Smooth muscle cell (in vitro differentiated cells): Measurements from ENCODE around the gene PCYT2. TPM values are rescaled to one million over a fixed set of nuclear protein-coding genes. Genes with fewer than 3 reads are reported as not detected.

Experiments used
- DNase-seq: peaks from one replicate; lab custom pipeline; 2025; ENCODE audit not compliant: unreplicated experiment; lab: John Stamatoyannopoulos, UW
- H2AFZ ChIP-seq: fragments of 200-600 bp; sonication (generic); 2 replicates; pipeline ENCODE4 v1.6.0; 2016; ENCODE audit warnings: antibody characterized with exemption, low read depth, mild to moderate bottlenecking
- H3F3A ChIP-seq: fragments of 200-600 bp; sonication (generic); 2 replicates; pipeline ENCODE4 v1.6.0; 2017; ENCODE audit warnings: antibody characterized with exemption, low read depth
- H3K27ac ChIP-seq: fragments of 200-600 bp; sonication (generic); 2 replicates; pipeline ENCODE4 v1.5.1; 2016; ENCODE audit warnings: low read depth, mild to moderate bottlenecking
- H3K27me3 ChIP-seq: fragments of 200-600 bp; sonication (generic); 2 replicates; pipeline ENCODE4 v1.6.1; 2016; ENCODE audit warnings: low read depth, mild to moderate bottlenecking
- H3K36me3 ChIP-seq: fragments of 200-600 bp; sonication (generic); 2 replicates; pipeline ENCODE4 v1.5.1; 2016; ENCODE audit warnings: low read depth
- H3K4me1 ChIP-seq: fragments of 200-600 bp; sonication (generic); 2 replicates; pipeline ENCODE4 v1.5.1; 2016; ENCODE audit warnings: low read depth
- H3K4me2 ChIP-seq: fragments of 200-600 bp; sonication (generic); 2 replicates; pipeline ENCODE4 v1.6.0; 2016; ENCODE audit warnings: mild to moderate bottlenecking
- H3K4me3 ChIP-seq: fragments of 200-600 bp; sonication (generic); 2 replicates; pipeline ENCODE4 v1.5.1; 2016; ENCODE audit warnings: mild to moderate bottlenecking
- H3K79me2 ChIP-seq: fragments of 200-600 bp; sonication (generic); 2 replicates; pipeline ENCODE4 v1.6.0; 2016; ENCODE audit warnings: low read depth, mild to moderate bottlenecking
- H3K9ac ChIP-seq: fragments of 200-600 bp; sonication (generic); 2 replicates; pipeline ENCODE4 v1.6.0; 2016; ENCODE audit warnings: low read depth
- H3K9me3 ChIP-seq: fragments of 200-600 bp; sonication (generic); replicated peaks from 2 replicates; pipeline ENCODE4 v1.5.1; 2016; ENCODE audit warnings: low read depth
- H4K20me1 ChIP-seq: fragments of 200-600 bp; sonication (generic); 2 replicates; pipeline ENCODE4 v1.6.0; 2016; ENCODE audit warnings: low read depth
- CTCF ChIP-seq: fragments of 200-600 bp; sonication (generic); IDR thresholded peaks from 2 replicates; pipeline ENCODE4 v1.5.1; 2017; ENCODE audit warnings: borderline replicate concordance, mild to moderate bottlenecking, antibody characterized with exemption; ENCODE audit not compliant: insufficient read depth, poor library complexity, severe bottlenecking
- WGBS: methylation state at CpG from one replicate; pipeline ENCODE4 v1.1.7; 2016; ENCODE audit warnings: low lambda C conversion rate; 5-methylcytosine and 5-hydroxymethylcytosine counted together
- polyA plus RNA-seq: library from polyadenylated mRNA; unstranded; fragments of >200 nt; fragmentation: Nextera tagmentation; extraction: Ambion mirVana; gene quantifications from 2 replicates; pipeline ENCODE4 v1.2.1, GENCODE V29; 2016
- total RNA-seq: library from RNA; depleted of rRNA; stranded (reverse); fragments of >200 nt; gene quantifications from 2 replicates; pipeline ENCODE4 v1.2.3, GENCODE V29; 2014

PCYT2 gene
- total and polyA plus RNA-seq, 2 experiments from 2014 or later: 11.4 to 50.6 TPM

DNA sequence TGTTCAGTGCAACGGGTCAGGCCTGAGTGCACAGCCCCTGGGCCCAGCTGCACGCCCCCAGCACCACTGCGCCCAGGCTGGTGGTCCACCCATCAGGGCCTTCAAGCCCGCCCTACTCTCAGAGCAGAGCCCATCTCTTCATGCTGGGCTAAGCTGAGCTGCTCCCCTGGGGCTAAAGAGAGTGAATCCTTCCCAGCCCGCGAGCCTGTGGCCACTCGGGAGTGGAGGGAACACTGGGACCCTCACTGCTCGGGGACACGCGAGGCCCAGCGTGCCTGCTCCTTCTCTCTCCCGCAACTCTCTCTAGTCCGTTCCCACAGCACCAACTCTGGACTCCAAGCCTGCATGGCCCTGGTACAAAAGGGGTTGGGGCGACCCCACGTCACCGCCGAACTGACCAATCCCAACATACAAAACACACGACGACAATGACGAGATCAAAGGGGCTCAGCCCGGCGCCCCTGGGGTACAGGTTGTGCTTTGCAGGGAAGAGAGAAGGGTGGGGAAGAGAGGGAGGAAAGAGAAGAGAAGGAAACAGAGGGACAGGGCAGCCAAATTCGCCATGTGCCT, 10.9 kb upstream of the PCYT2 start:
- Histone ChIP-seq H3K9ac (no peak overlapping the region), H3K79me2 (peaks cover 96% of the 10 kb centered on the region), H3K4me2 (no peak overlapping the region), H3F3A (peaks cover 14% of the 10 kb centered on the region), H4K20me1 (peaks cover 90% of the 10 kb centered on the region), H3K27me3 (no peaks in the 10 kb centered on the region), H3K4me1 (peaks cover 30% of the 10 kb centered on the region), H3K4me3 (no peak overlapping the region), H3K27ac (no peak overlapping the region), H3K9me3 (no peaks in the 10 kb centered on the region), H3K36me3 (no peaks in the 10 kb centered on the region), H2AFZ (no peak overlapping the region)
- no peak for DNase-seq
- 97% methylated on average over 23 of the region's 23 CpGs for WGBS
- TF ChIP-seq CTCF: no peak

DNA sequence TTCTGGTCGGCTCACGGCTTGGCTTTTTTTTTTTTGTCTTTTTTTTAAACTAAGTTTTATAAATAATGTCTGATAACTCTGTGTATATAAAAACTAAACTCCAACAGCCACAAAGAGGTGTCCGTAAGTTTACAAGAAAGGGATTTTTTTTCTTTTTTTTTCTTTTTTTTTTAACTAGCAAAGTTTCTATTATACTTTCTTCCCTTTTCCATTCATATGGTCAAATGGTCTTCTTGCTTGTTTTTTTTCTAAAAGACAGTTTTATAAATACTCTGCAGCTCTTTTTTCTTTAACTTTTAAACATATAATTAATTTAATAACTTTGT, 10.3 kb upstream of the PCYT2 start:
- H3K9ac ChIP-seq: no peak overlapping the region
- DNase-seq: no peak
- no peak for TF ChIP-seq CTCF

GRCh38 chr17:81920612-81921536, 9.7 kb upstream of the PCYT2 start:
- Histone ChIP-seq H4K20me1 (peaks cover 91% of the 10 kb centered on the region), H3K4me1 (peaks cover 23% of the 10 kb centered on the region), H3K36me3 (no peaks in the 10 kb centered on the region), H3K9ac (no peak overlapping the region), H3K9me3 (no peaks in the 10 kb centered on the region), H2AFZ (no peak overlapping the region), H3F3A (peaks cover 4% of the 10 kb centered on the region), H3K4me2 (no peak overlapping the region), H3K4me3 (no peak overlapping the region), H3K27ac (no peak overlapping the region), H3K27me3 (no peaks in the 10 kb centered on the region), H3K79me2 (peaks cover 90% of the 10 kb centered on the region)
- no peak for DNase-seq
- WGBS: 94% methylated on average over 33 of the region's 33 CpGs
- TF ChIP-seq CTCF: no peak

More for the DNA sequence above, 10.3 kb upstream of the PCYT2 start:
- H3F3A ChIP-seq: peaks cover 8% of the 10 kb centered on the region
- peaks cover 93% of the 10 kb centered on the region for H3K79me2 ChIP-seq
- WGBS: 97% methylated on average over 3 of the region's 3 CpGs
- H3K4me2 ChIP-seq: no peak overlapping the region
- H3K9me3 ChIP-seq: no peaks in the 10 kb centered on the region
- peaks cover 29% of the 10 kb centered on the region for H3K4me1 ChIP-seq
- H3K36me3 ChIP-seq: no peaks in the 10 kb centered on the region
- no peak overlapping the region for H3K27ac ChIP-seq
- H4K20me1 ChIP-seq: peaks cover 93% of the 10 kb centered on the region
- no peaks in the 10 kb centered on the region for H3K27me3 ChIP-seq
- no peak overlapping the region for H2AFZ ChIP-seq
- no peak overlapping the region for H3K4me3 ChIP-seq
